Inflammatory macrophage (primary cell): Measurements from ENCODE around the gene KCNJ3.

ENCODE experiments used
- DNase-seq, 2 donors: peaks; one replicate each; pipeline ENCODE4 v3.0.0-alpha.2; 2020 to 2022
- total RNA-seq, 18 experiments: gene quantifications; one replicate each; lab custom pipeline; 2026; ENCODE audit warnings: mixed read lengths in 6 of 18, inconsistent platforms in 2 of 18; lab: John Stamatoyannopoulos, UW

KCNJ3 gene
- 0 to 0.08 (median 0.03) reads per million in 18 experiments for total RNA-seq

- DNase-seq: no peak
Observed at GRCh38 chr2:154698296-154698720, at the start of gene KCNJ3. KCNJ3 (plus strand) TSS chr2:154698695; CDS start chr2:154698776, 81 bp downstream.

GRCh38 chr2:154655499-154655898 is 43.0 kb upstream of the KCNJ3 start:
- no peak for DNase-seq

- no peak for DNase-seq
Observed at GRCh38 chr2:154658854-154659253, 39.6 kb upstream of the KCNJ3 start.

GRCh38 chr2:154664248-154664647 is 34.2 kb upstream of the KCNJ3 start:
- DNase-seq: no peak

GRCh38 chr2:154670083-154670482 is 28.4 kb upstream of the KCNJ3 start:
- DNase-seq: no peak

- DNase-seq: no peak
Observed at GRCh38 chr2:154673694-154674093, 24.8 kb upstream of the KCNJ3 start.

GRCh38 chr2:154677401-154677800 is 21.1 kb upstream of the KCNJ3 start:
- DNase-seq: no peak

GRCh38 chr2:154681741-154682140 is 16.8 kb upstream of the KCNJ3 start:
- DNase-seq: no peak

- DNase-seq: peak in 1 of 2 donors; percentile 2
Observed at GRCh38 chr2:154686162-154686561, 12.3 kb upstream of the KCNJ3 start.

GRCh38 chr2:154688373-154688772 is 10.1 kb upstream of the KCNJ3 start:
- no peak for DNase-seq

- no peak for DNase-seq
Observed at GRCh38 chr2:154689158-154689557, 9.3 kb upstream of the KCNJ3 start.

GRCh38 chr2:154692927-154693326 is 5.6 kb upstream of the KCNJ3 start:
- no peak for DNase-seq

- no peak for DNase-seq
Observed at GRCh38 chr2:154693741-154694340, 4.7 kb upstream of the KCNJ3 start.

- DNase-seq: no peak
Observed at GRCh38 chr2:154694881-154695280, 3.6 kb upstream of the KCNJ3 start.

GRCh38 chr2:154696369-154696768 is 2.1 kb upstream of the KCNJ3 start:
- no peak for DNase-seq

- DNase-seq: no peak
Observed at GRCh38 chr2:154696810-154697417, 1.6 kb upstream of the KCNJ3 start.

GRCh38 chr2:154697418-154698252 is 860 bp upstream of the KCNJ3 start:
- DNase-seq: no peak

- no peak for DNase-seq
Observed at GRCh38 chr2:154698721-154699574, 453 bp downstream of the KCNJ3 start.

GRCh38 chr2:154699575-154699930 is 1.1 kb downstream of the KCNJ3 start:
- no peak for DNase-seq

GRCh38 chr2:154700136-154700535 is 1.6 kb downstream of the KCNJ3 start:
- DNase-seq: no peak

GRCh38 chr2:154704991-154705390 is 6.5 kb downstream of the KCNJ3 start:
- DNase-seq: no peak

- no peak for DNase-seq
Observed at GRCh38 chr2:154706660-154707059, 8.2 kb downstream of the KCNJ3 start.
